Calu3 (cell line): ENCODE data around the gene TENM3. TPM values are rescaled to one million over a fixed set of nuclear protein-coding genes. Genes with fewer than 3 reads are reported as not detected.

Experiments used
- BruUV-seq: library from RNA; stranded (reverse); fragments of 400-500 nt; replicated peaks from 2 replicates; lab custom pipeline; 2021; lab: Mats Ljungman, UMichigan
- CTCF ChIA-PET: fragments of 300-600 bp; sonication (Branson Sonifier 250); formaldehyde crosslinking; loops from one replicate; lab custom pipeline; 2022; ENCODE audit warnings: antibody characterized with exemption; lab: Charles Lee
- DNase-seq: peaks from one replicate; pipeline ENCODE4 v3.0.0; 2022
- H3K27ac Mint-ChIP-seq: one replicate; pipeline ENCODE4 v1.8.0; 2022; ENCODE audit warnings: mixed read lengths; ENCODE audit not compliant: unreplicated experiment
- H3K27me3 Mint-ChIP-seq: one replicate; pipeline ENCODE4 v1.8.0; 2022; ENCODE audit warnings: mixed read lengths; ENCODE audit not compliant: unreplicated experiment
- H3K36me3 Mint-ChIP-seq: one replicate; pipeline ENCODE4 v1.8.0; 2022; ENCODE audit warnings: mild to moderate bottlenecking, moderate library complexity, mixed read lengths; ENCODE audit not compliant: insufficient read depth, unreplicated experiment
- H3K4me1 Mint-ChIP-seq: one replicate; pipeline ENCODE4 v1.8.0; 2022; ENCODE audit warnings: mild to moderate bottlenecking, low read depth, mixed read lengths; ENCODE audit not compliant: unreplicated experiment
- H3K4me3 Mint-ChIP-seq: one replicate; pipeline ENCODE4 v1.8.0; 2022; ENCODE audit warnings: mild to moderate bottlenecking, low read depth, moderate library complexity, mixed read lengths; ENCODE audit not compliant: unreplicated experiment
- H3K9me3 Mint-ChIP-seq: one replicate; pipeline ENCODE4 v1.8.0; 2022; ENCODE audit warnings: low read depth, mixed read lengths; ENCODE audit not compliant: unreplicated experiment
- intact Hi-C: fragments of 100-400 bp; cut with micrococcal nuclease; formaldehyde crosslinking; loops from one replicate; pipeline ENCODE4 v1.10.0; 2022; ENCODE audit not compliant: unreplicated experiment
- total RNA-seq: library from RNA; stranded (reverse); gene quantifications from 2 replicates; pipeline ENCODE4 v1.2.3, GENCODE V29; 2022
- TF ChIP-seq, protein P1 (sequence below): fragments of 200-600 bp; IDR thresholded peaks from one replicate; pipeline ENCODE4 v1.8.0; 2022; ENCODE audit warnings: antibody characterized with exemption; ENCODE audit not compliant: unreplicated experiment

Gene TENM3
- total RNA-seq, 1 experiment from 2014 or later = 5.9 TPM

DNA sequence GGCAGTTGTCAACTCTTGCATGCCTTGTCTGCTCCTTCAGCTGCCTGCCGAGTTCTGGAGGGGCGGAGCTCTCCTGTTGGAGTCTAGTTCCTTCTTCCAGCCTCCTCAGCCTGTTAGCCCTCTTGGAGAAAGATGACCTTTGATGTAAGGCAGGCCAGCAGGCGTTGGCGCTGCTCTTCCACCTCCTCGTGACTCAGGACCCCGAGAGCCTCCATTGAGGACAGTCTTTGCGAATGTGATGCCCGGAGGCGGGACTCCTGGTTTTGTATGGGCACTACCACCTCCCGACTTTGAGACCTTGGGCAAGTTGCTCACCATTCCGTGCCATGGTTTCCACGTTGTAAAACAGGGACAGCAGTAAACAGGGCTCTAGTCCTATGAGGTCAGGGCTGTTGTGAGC is 108.3 kb downstream of the TENM3 start:
- TF ChIP-seq, protein P1, sequence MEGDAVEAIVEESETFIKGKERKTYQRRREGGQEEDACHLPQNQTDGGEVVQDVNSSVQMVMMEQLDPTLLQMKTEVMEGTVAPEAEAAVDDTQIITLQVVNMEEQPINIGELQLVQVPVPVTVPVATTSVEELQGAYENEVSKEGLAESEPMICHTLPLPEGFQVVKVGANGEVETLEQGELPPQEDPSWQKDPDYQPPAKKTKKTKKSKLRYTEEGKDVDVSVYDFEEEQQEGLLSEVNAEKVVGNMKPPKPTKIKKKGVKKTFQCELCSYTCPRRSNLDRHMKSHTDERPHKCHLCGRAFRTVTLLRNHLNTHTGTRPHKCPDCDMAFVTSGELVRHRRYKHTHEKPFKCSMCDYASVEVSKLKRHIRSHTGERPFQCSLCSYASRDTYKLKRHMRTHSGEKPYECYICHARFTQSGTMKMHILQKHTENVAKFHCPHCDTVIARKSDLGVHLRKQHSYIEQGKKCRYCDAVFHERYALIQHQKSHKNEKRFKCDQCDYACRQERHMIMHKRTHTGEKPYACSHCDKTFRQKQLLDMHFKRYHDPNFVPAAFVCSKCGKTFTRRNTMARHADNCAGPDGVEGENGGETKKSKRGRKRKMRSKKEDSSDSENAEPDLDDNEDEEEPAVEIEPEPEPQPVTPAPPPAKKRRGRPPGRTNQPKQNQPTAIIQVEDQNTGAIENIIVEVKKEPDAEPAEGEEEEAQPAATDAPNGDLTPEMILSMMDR = no peak
- BruUV-seq = no TSS peak
- Mint-ChIP-seq H3K4me1 (peaks cover 19% of the 10 kb centered on the region), H3K27me3 (no peaks in the 10 kb centered on the region), H3K36me3 (peaks cover 11% of the 10 kb centered on the region), H3K4me3 (no peak overlapping the region), H3K27ac (no peak overlapping the region), H3K9me3 (no peaks in the 10 kb centered on the region)
- CTCF ChIA-PET = no interaction called here
- intact Hi-C loops = no loop called here
- no peak for DNase-seq

DNA sequence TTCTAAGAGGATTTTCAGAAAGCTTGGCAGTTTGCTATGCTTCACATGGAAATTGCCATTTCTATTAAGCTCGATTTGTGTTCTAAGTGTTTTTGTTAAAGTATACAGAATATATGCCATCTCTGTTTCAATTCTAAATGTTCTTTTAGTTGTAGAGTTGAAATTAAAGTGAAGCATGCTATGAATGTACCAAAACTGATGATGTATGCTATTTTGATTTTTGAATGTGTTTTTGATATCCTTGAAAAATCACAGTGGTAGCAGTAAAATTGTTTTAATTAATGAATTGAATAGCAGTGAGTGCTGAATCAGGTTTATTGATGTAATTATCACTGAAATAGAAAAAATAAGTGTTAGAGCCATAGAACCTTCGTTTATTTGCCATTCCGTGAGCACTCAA is 110.9 kb downstream of the TENM3 start:
- intact Hi-C loops = no loop called here
- peaks cover 3% of the 10 kb centered on the region for H3K4me1 Mint-ChIP-seq
- CTCF ChIA-PET = no interaction called here
- TF ChIP-seq, protein P1 = no peak
- no peak overlapping the region for H3K27ac Mint-ChIP-seq
- no TSS peak for BruUV-seq
- no peak for DNase-seq
- H3K9me3 Mint-ChIP-seq = no peaks in the 10 kb centered on the region
- peaks cover under 1% of the 10 kb centered on the region for H3K36me3 Mint-ChIP-seq
- H3K27me3 Mint-ChIP-seq = no peaks in the 10 kb centered on the region
- H3K4me3 Mint-ChIP-seq = no peak overlapping the region

DNA sequence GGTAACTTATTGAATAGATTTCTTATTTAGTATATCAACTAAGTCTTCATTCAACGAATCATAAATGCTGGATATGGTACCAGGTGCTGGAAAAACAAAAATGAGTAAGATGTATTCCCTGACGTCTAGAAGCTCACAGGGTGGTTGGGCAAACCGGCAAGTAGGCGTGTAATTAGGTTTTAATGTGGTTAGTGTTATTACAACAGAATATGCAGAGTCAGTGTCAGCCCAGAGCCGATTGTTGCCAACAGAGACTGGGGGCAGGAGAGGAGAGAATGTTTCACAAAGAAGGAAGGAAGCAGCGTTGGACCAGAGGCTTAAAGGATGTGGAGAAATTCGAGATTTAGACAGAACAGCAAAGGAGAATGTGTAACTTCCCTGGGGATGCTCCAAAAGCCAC is 111.7 kb downstream of the TENM3 start:
- no peaks in the 10 kb centered on the region for H3K36me3 Mint-ChIP-seq
- intact Hi-C loops = no loop called here
- CTCF ChIA-PET = no interaction called here
- no peak for DNase-seq
- H3K27me3 Mint-ChIP-seq = no peaks in the 10 kb centered on the region
- H3K4me1 Mint-ChIP-seq = no peaks in the 10 kb centered on the region
- H3K4me3 Mint-ChIP-seq = no peak overlapping the region
- no peak overlapping the region for H3K27ac Mint-ChIP-seq
- TF ChIP-seq, protein P1 = no peak
- BruUV-seq = no TSS peak
- H3K9me3 Mint-ChIP-seq = no peaks in the 10 kb centered on the region

DNA sequence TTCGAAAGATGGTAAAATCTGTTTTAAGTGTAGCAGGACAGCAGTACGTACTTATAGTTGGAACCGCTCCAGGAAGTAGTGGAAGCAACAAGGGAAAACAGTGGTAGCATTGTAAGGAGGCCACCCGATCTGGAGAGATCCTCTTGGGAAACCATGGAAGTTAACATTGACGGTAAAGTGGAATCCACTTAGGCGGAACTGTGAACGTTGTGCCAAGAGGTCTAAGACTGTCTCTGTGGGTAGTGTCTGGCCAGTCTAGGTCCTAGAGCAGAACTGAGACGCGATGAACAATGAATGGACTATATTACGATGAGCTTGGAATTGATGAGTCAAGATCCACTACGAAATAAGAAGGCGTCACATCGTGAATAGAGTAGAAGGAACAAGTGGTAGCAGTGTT is 124.0 kb downstream of the TENM3 start:
- DNase-seq = no peak
- no peak overlapping the region for H3K27ac Mint-ChIP-seq
- TF ChIP-seq, protein P1 = no peak
- peaks cover 10% of the 10 kb centered on the region for H3K4me1 Mint-ChIP-seq
- peaks cover 3% of the 10 kb centered on the region for H3K9me3 Mint-ChIP-seq
- H3K4me3 Mint-ChIP-seq = no peak overlapping the region
- H3K27me3 Mint-ChIP-seq = no peaks in the 10 kb centered on the region
- H3K36me3 Mint-ChIP-seq = no peaks in the 10 kb centered on the region
- intact Hi-C loops = no loop called here
- BruUV-seq = no TSS peak
- CTCF ChIA-PET = no interaction called here
